HL-60/S4 treated with phorbol 12-myristate 13-acetate at 8.2 ng/mL for 4 days and 3 days (cell line): ENCODE results near the gene MFSD11.
"Not testable (repeated sequence)": the region's sequence is repeated elsewhere in the genome, so short reads cannot be mapped to it uniquely, and the experiment has no call there.

Experiments used
- in situ Hi-C: fragments of 300-500 bp; cut with MboI; formaldehyde crosslinking; loops from 2 replicates; pipeline ENCODE4 v1.15.0; 2022; ENCODE audit warnings: low sequenced_read_pairs

MFSD11 gene

GRCh38 chr17:76707985-76708807 lies 29.7 kb upstream of the MFSD11 start:
- in situ Hi-C loops = no loop called here

GRCh38 chr17:76709077-76709950 lies 28.6 kb upstream of the MFSD11 start:
- in situ Hi-C loops = no loop called here

- in situ Hi-C loops = not testable (repeated sequence)
These were observed 27.7 kb upstream of the MFSD11 start for GRCh38 chr17:76709951-76710862.

- in situ Hi-C loops = no loop called here
These were observed 26.9 kb upstream of the MFSD11 start, which contains the start of gene MXRA7 for GRCh38 chr17:76710863-76711611. TSS of gene MXRA7 (minus strand) at chr17:76710965. CDS start at chr17:76710946, 19 bp downstream.

GRCh38 chr17:76712321-76712720 lies 25.6 kb upstream of the MFSD11 start:
- in situ Hi-C loops = not testable (repeated sequence)

GRCh38 chr17:76713765-76714164 lies 24.2 kb upstream of the MFSD11 start:
- in situ Hi-C loops = no loop called here

GRCh38 chr17:76714336-76714735 lies 23.6 kb upstream of the MFSD11 start:
- in situ Hi-C loops = no loop called here

- in situ Hi-C loops = no loop called here
These were observed 23.0 kb upstream of the MFSD11 start for GRCh38 chr17:76714822-76715495.

GRCh38 chr17:76715496-76715830 lies 22.5 kb upstream of the MFSD11 start:
- in situ Hi-C loops = no loop called here

- in situ Hi-C loops = no loop called here
These were observed 21.6 kb upstream of the MFSD11 start for GRCh38 chr17:76716146-76716838.

GRCh38 chr17:76716839-76717215 lies 21.1 kb upstream of the MFSD11 start:
- in situ Hi-C loops = no loop called here

GRCh38 chr17:76718516-76718915 lies 19.4 kb upstream of the MFSD11 start:
- in situ Hi-C loops = no loop called here

GRCh38 chr17:76720211-76720610 lies 17.7 kb upstream of the MFSD11 start:
- in situ Hi-C loops = no loop called here

- in situ Hi-C loops = no loop called here
These were observed 17.0 kb upstream of the MFSD11 start for GRCh38 chr17:76720941-76721340.

- in situ Hi-C loops = no loop called here
These were observed 16.5 kb upstream of the MFSD11 start for GRCh38 chr17:76721463-76721862.

GRCh38 chr17:76722279-76722678 lies 15.6 kb upstream of the MFSD11 start:
- in situ Hi-C loops = no loop called here

- in situ Hi-C loops = not testable (repeated sequence)
These were observed 14.9 kb upstream of the MFSD11 start for GRCh38 chr17:76722977-76723376.

- in situ Hi-C loops = no loop called here
These were observed 14.1 kb upstream of the MFSD11 start for GRCh38 chr17:76723812-76724211.

GRCh38 chr17:76725580-76726230 lies 12.2 kb upstream of the MFSD11 start:
- in situ Hi-C loops = no loop called here
